Coronary artery (tissue), 2 donors: Measurements from ENCODE around the gene GGCX.
"Not testable (repeated sequence)": the region's sequence is repeated elsewhere in the genome, so short reads cannot be mapped to it uniquely, and the experiment has no call there.

Experiments used
- DNase-seq: peaks from one replicate; pipeline ENCODE4 v3.0.0-alpha.2; 2017; ENCODE audit warnings: low spot score
- H3K27ac ChIP-seq, 2 donors: fragments of 200-600 bp; sonication (generic); one replicate each; pipeline ENCODE4 v1.5.1; 2016 to 2019
- H3K4me3 ChIP-seq: fragments of 200-600 bp; sonication (generic); 2 replicates; pipeline ENCODE4 v1.5.1; 2016; ENCODE audit warnings: mild to moderate bottlenecking, moderate library complexity
- TF ChIP-seq, protein P1 (sequence below): fragments of 200-600 bp; sonication (generic); IDR thresholded peaks from one replicate; pipeline ENCODE4 v1.5.1; 2019; ENCODE audit warnings: antibody characterized with exemption

GGCX gene

DNA sequence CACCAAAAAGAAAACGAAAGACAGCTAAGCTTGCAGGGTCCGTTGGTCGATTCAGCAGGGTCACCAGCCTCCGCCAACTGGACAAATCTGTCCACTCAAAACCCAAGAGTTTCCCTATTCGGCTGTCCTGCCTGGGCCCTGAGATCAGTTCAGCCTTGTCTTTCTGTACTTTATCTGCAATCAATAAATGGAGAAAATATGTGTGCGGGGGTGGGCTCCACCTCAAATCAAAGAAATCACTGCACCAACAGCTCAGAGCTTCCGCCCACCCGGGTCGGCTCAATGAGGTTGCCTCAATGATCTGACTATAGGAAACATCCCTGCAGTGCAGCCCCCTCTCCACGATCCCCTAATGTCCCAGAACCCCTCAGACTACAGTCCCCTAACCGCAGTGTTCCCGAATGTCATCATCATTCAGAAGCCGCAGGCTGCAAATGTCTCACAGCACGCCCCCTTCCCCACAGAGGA, 447 bp downstream of the GGCX start:
- TF ChIP-seq, protein P1, sequence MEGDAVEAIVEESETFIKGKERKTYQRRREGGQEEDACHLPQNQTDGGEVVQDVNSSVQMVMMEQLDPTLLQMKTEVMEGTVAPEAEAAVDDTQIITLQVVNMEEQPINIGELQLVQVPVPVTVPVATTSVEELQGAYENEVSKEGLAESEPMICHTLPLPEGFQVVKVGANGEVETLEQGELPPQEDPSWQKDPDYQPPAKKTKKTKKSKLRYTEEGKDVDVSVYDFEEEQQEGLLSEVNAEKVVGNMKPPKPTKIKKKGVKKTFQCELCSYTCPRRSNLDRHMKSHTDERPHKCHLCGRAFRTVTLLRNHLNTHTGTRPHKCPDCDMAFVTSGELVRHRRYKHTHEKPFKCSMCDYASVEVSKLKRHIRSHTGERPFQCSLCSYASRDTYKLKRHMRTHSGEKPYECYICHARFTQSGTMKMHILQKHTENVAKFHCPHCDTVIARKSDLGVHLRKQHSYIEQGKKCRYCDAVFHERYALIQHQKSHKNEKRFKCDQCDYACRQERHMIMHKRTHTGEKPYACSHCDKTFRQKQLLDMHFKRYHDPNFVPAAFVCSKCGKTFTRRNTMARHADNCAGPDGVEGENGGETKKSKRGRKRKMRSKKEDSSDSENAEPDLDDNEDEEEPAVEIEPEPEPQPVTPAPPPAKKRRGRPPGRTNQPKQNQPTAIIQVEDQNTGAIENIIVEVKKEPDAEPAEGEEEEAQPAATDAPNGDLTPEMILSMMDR = no peak
- Histone ChIP-seq H3K27ac (peak overlapping the region; percentile 79 to 91), H3K4me3 (peak overlapping the region; percentile 89)
- no peak for DNase-seq

DNA sequence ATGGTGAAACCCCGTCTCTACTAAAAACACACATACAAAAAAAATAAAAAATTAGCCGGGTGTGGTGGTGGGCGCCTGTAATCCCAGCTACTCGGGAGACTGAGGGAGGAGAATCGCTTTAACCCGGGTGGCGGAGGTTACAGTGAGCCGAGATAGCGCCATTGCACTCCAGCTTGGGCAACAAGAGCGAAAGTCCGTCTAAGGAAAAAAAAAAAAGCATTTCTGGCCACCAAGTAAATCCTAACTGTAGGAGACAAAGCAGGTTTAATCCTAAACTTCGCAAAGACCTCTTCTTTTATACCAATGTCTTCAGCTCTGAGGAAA, 928 bp downstream of the GGCX start:
- not testable (repeated sequence) for DNase-seq, H3K27ac ChIP-seq
- H3K4me3 ChIP-seq = peak overlapping the region; percentile 89

DNA sequence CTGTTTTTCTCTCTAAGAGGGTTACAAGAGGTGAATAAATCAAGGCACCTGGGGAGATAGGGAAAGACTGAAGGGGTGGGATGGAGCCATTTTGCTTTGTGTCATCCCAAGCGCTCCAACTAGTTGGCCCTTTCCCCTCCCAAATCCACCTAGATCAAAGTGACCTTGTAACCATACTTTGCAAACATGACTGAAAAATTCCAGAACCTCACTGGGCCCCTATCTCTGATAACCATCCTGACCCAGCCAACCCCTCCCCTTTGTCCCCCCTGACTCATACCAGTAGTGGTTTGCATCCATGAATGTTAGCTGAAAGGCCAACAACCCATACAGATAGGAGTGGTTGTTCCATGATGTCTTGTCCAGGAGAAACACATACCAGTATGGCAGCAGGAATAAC, 3.1 kb downstream of the GGCX start:
- H3K27ac ChIP-seq = no peak overlapping the region
- TF ChIP-seq, protein P1 = no peak
- no peak overlapping the region for H3K4me3 ChIP-seq
- no peak for DNase-seq

DNA sequence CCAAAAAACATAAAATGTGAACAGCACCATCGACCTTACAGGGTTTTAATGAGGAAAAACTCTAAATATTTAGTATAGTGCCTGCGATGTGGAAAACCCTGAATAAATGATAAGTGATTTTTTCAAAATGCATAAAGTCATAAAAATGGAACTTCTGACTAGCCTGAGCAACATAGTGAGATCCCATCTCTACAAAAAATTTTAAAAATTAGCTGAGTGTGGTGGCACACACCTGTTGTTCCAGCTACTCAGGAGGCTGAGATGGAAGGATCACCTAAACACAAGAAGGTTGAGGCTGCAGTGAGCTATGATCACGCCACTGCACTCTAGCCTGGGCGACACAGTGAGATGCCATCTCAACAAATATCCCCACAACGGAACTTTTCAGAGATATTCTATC, 4.2 kb downstream of the GGCX start:
- no peak for DNase-seq
- TF ChIP-seq, protein P1 = no peak
- no peak overlapping the region for H3K27ac ChIP-seq

DNA sequence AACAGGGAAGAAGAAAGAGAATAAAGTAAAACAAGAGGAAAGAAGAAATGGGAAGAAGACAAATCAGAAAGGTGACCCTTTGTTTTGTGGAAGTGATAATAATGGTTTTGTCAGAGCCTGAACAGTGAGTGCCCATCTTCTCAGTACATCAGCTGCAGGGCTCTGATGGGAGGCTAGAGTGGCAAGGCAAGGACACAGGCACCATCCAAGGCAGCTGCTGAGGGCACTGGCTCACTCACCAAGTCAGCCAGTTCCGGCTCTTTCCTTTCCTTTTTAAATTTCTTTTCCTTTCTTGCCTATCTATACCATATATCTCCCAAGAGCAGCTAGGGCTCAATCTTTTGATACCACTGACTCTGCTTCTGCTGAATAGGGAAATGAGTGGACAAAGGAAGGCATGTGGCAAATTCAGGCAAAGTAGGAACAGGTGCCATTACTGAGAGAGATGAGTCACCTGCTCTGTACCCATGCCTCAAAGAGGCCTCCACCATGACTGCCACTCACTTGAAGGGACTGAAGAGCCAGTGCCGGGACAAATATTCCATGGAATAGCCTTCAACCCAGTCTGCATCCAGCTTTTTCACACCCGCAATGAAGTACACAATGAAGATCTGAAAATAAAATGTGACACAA, 6.2 kb downstream of the GGCX start:
- TF ChIP-seq, protein P1 = no peak
- no peak for DNase-seq
- Histone ChIP-seq H3K27ac (no peak overlapping the region), H3K4me3 (no peak overlapping the region)

More for the DNA sequence above, 4.2 kb downstream of the GGCX start:
- no peak overlapping the region for H3K4me3 ChIP-seq

DNA sequence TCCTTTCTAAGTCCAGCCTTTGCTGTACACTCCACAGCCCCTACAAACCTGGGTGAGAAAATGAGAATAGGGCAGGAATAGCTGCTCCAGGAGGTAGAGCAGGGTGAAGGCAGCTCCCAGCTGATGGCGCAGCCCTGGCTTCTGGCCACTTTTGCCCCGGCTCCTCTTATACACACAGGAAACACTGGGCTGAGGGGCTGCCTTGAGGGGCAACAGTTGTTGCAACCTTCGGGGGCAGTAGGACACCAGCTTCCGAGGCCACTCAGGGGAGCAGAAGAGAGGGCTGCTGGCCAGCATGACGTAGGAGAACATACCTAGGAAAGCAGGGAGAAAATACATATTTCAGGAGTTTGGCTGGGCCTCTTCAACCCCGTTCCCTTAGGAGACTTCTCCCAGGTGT, 8.1 kb downstream of the GGCX start:
- no peak for DNase-seq
- TF ChIP-seq, protein P1 = no peak
- no peak overlapping the region for H3K4me3 ChIP-seq

DNA sequence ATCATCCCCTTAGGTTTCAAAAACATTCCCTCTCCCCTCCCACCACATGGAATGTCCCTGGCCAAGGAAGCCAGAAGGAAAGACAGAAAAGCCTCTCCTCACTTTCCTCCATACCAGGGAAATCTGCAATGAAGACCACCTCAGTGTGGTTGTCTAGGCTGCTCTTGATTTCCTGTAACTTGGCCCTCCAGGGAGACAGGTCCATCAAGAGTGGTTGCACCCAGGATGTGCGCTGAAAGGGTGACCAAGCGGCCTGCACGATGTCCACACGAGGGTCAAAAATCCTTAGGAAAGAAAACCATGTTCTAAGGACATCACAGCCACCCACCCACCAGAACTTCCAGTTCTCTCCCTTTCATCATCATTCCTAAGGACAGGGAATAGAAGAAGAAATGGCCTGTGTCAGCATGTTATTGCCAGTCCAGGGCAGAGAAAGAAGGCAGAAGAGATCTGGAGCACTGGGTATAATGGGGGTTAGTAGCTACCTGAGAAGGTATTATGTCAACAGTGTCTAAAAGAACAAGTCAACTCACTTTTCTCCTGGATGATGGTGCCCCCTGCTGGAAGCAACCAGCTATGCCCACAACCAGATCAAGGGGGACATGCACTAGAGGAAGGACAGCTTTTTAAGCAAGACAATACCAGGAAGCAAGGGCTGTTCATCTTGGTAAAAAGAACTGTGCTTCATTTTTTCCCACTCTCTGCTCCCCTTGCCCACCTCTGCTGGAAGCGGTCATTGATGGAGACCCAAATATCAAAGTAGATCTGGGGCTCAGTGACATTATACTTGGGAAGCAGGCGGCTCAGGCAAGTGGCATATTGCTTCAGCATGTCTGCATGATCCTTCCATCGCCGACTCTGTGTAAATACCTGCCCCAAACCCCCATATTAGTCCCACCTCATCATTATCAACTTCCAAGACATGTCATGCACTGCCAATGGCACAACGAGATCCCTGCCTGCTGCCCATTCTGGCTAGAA, 9.3 kb downstream of the GGCX start:
- H3K4me3 ChIP-seq = no peak overlapping the region
- no peak overlapping the region for H3K27ac ChIP-seq
- peak; percentile 82 for DNase-seq
- TF ChIP-seq, protein P1 = peak; percentile 81

More for the DNA sequence above, 8.1 kb downstream of the GGCX start:
- no peak overlapping the region for H3K27ac ChIP-seq
